ENCODE measurements around the gene LRRC46.

The LRRC46 gene

GRCh38 chr17:47803751-47804150 lies 27.7 kb upstream of the LRRC46 start:
- no peak for DNase-seq (ENCODE audit: low read depth)
- TF ChIP-seq CTCF (IDR thresholded peaks at IDR 0.05; ENCODE audit: control insufficient read depth, insufficient read depth, low read depth, low read length, missing control alignments), result no peak
- H3K4me3 ChIP-seq (ENCODE audit: control insufficient read depth, low read depth, low read length), result no peak overlapping the region

GRCh38 chr17:47804461-47804860 lies 27.0 kb upstream of the LRRC46 start:
- no peak overlapping the region for H3K4me3 ChIP-seq (ENCODE audit: control insufficient read depth, low read depth, low read length)
- DNase-seq (ENCODE audit: low read depth), result no peak
- no peak for TF ChIP-seq CTCF (IDR thresholded peaks at IDR 0.05; ENCODE audit: control insufficient read depth, insufficient read depth, low read depth, low read length, missing control alignments)

GRCh38 chr17:47806026-47806912 lies 25.2 kb upstream of the LRRC46 start:
- no peak for DNase-seq (ENCODE audit: low read depth)
- TF ChIP-seq CTCF (IDR thresholded peaks at IDR 0.05; ENCODE audit: control insufficient read depth, insufficient read depth, low read depth, low read length, missing control alignments), result no peak
- H3K4me3 ChIP-seq (ENCODE audit: control insufficient read depth, low read depth, low read length), result no peak overlapping the region

GRCh38 chr17:47806913-47807255 lies 24.6 kb upstream of the LRRC46 start:
- no peak overlapping the region for H3K4me3 ChIP-seq (ENCODE audit: control insufficient read depth, low read depth, low read length)
- TF ChIP-seq CTCF (IDR thresholded peaks at IDR 0.05; ENCODE audit: control insufficient read depth, insufficient read depth, low read depth, low read length, missing control alignments), result no peak
- DNase-seq (ENCODE audit: low read depth), result no peak

GRCh38 chr17:47807421-47807820 lies 24.0 kb upstream of the LRRC46 start:
- no peak overlapping the region for H3K4me3 ChIP-seq (ENCODE audit: control insufficient read depth, low read depth, low read length)
- no peak for TF ChIP-seq CTCF (IDR thresholded peaks at IDR 0.05; ENCODE audit: control insufficient read depth, insufficient read depth, low read depth, low read length, missing control alignments)
- DNase-seq (ENCODE audit: low read depth), result no peak

- H3K4me3 ChIP-seq (ENCODE audit: control insufficient read depth, low read depth, low read length), result no peak overlapping the region
- no peak for DNase-seq (ENCODE audit: low read depth)
- TF ChIP-seq CTCF (IDR thresholded peaks at IDR 0.05; ENCODE audit: control insufficient read depth, insufficient read depth, low read depth, low read length, missing control alignments), result no peak
Measured at GRCh38 chr17:47808036-47808829, 23.2 kb upstream of the LRRC46 start.

All from AG09309 (cell line).